ENCODE data around the gene GLB1L. TPM values are rescaled to one million over a fixed set of nuclear protein-coding genes. Genes with fewer than 3 reads are reported as not detected.

The GLB1L gene
- total and polyA plus RNA-seq, 2 of the 8 experiments (the other 6 are each of a cell fraction or from before 2014, with no cell fraction given) = 3.7 to 4.0 TPM

GRCh38 chr2:219221957-219222518 lies 23.2 kb downstream of the GLB1L start:
- H3K4me3 ChIP-seq (ENCODE audit: extremely low read depth in 1 of 4, insufficient read depth in 2 of 4, low read depth in 3 of 4, low read length in 4 of 4) = no peak overlapping the region
- no peak overlapping the region for H3K9ac ChIP-seq (replicated peaks in 1 of 4; ENCODE audit: extremely low read depth in 1 of 4, low read depth in 3 of 4, low read length in 3 of 4)
- H4K91ac ChIP-seq (replicated peaks; ENCODE audit: insufficient read length, low read length) = no peak overlapping the region
- H3K14ac ChIP-seq (ENCODE audit: insufficient read length) = no peak overlapping the region
- peaks cover 0 to 9% (median 6%) of the 10 kb centered on the region in 4 experiments; a peak in 3 of 7 replicates for H3K4me1 ChIP-seq (replicated peaks in 1 of 4; ENCODE audit: control insufficient read depth in 3 of 4, insufficient read depth in 4 of 4, low read length in 3 of 4)
- no peak overlapping the region for H3K27ac ChIP-seq (ENCODE audit: low read depth, low read length)
- H2BK20ac ChIP-seq (ENCODE audit: low read length) = no peak overlapping the region
- no peak overlapping the region for H2BK15ac ChIP-seq (ENCODE audit: low read length)
- WGBS, 2 experiments (ENCODE audit: extremely low coverage in 1 of 2, insufficient coverage in 1 of 2, insufficient read length in 1 of 2, insufficient replicate concordance in 2 of 2, low coverage in 1 of 2, low lambda C conversion rate in 2 of 2, missing lambda C conversion rate in 1 of 2) = 95% methylated on average over 14 of the region's 16 CpGs; no CpG with 5 or more reads in 1 of the 2 experiments
- no peak for FAIRE-seq
- TF ChIP-seq CHD2 (IDR thresholded peaks at IDR 0.05; ENCODE audit: low read length) (no peak), SIX5 (IDR thresholded peaks at IDR 0.05; ENCODE audit: low read depth, low read length) (no peak), JUN (IDR thresholded peaks at IDR 0.05; ENCODE audit: low read depth, low read length) (no peak), FOSL1 (IDR thresholded peaks at IDR 0.05; ENCODE audit: insufficient read depth, low read depth, low read length) (no peak), RFX5 (IDR thresholded peaks at IDR 0.05; ENCODE audit: borderline replicate concordance, low read depth, low read length) (no peak), TAF1 (IDR thresholded peaks at IDR 0.05; ENCODE audit: low read depth, low read length) (no peak), NRF1 (IDR thresholded peaks at IDR 0.05; ENCODE audit: low read depth, low read length) (no peak), HDAC6 (IDR thresholded peaks at IDR 0.05; ENCODE audit: low read depth, low read length) (no peak)
- peaks cover 0 to 7% of the 10 kb centered on the region in 2 experiments for H4K20me1 ChIP-seq (replicated peaks in 1 of 2; ENCODE audit: control insufficient read depth in 1 of 2, insufficient read depth in 2 of 2, low read length in 2 of 2)
- H2AFZ ChIP-seq (ENCODE audit: low read length) = no peak overlapping the region
- H3K4me2 ChIP-seq (ENCODE audit: insufficient read depth in 1 of 2, low read depth in 2 of 2, low read length in 2 of 2) = no peak overlapping the region
- no peak overlapping the region for H3K23ac ChIP-seq (ENCODE audit: insufficient read length)
- H2BK12ac ChIP-seq (ENCODE audit: low read depth, low read length) = no peak overlapping the region
- H4K8ac ChIP-seq (ENCODE audit: extremely low read depth, insufficient read depth, low read length) = no peak overlapping the region
- peaks cover 14% of the 10 kb centered on the region for H3K23me2 ChIP-seq (ENCODE audit: low read depth, low read length)
- no peaks in the 10 kb centered on the region for H3K9me3 ChIP-seq (ENCODE audit: insufficient read depth in 2 of 2, low read depth in 1 of 2, low read length in 1 of 2)
- no peak overlapping the region for H3K18ac ChIP-seq (ENCODE audit: extremely low read depth, low read length)
- no peak overlapping the region for H2BK5ac ChIP-seq (ENCODE audit: low read depth, low read length)
- no peaks in the 10 kb centered on the region; the same call in 1 of the 2 replicates for H3K79me1 ChIP-seq (ENCODE audit: low read depth, low read length)
- no peaks in the 10 kb centered on the region; a peak in 2 of 7 replicates for H3K27me3 ChIP-seq (replicated peaks in 1 of 4; ENCODE audit: control insufficient read depth in 3 of 4, extremely low read depth in 1 of 4, insufficient read depth in 3 of 4, low read length in 3 of 4)
- POLR2A ChIA-PET (ENCODE audit: partially characterized antibody) = interaction anchor here (2.0 to 14.0 kb wide), 4 partner anchors 12 to 26 kb away, joined by 8 to 190 read pairs (median 56); partner anchors contain the start of genes GLB1L, STK16, TUBA4A and TUBA4B
- no peak overlapping the region for H2AK5ac ChIP-seq (ENCODE audit: low read depth, low read length)
- no peak overlapping the region for H2BK120ac ChIP-seq (replicated peaks; ENCODE audit: low read depth, low read length)
- no peak overlapping the region for H4K5ac ChIP-seq (ENCODE audit: insufficient read length, low read depth, low read length)
- peaks cover 10 to 49% (median 35%) of the 10 kb centered on the region in 4 experiments; a peak in 6 of 8 replicates for H3K36me3 ChIP-seq (ENCODE audit: control insufficient read depth in 2 of 4, insufficient read depth in 4 of 4, low read length in 3 of 4)
- H3K4ac ChIP-seq (replicated peaks; ENCODE audit: insufficient read length, low read depth, low read length) = no peak overlapping the region
- CTCF ChIA-PET (ENCODE audit: partially characterized antibody) = interaction anchor here (0.6 to 2.2 kb wide), 4 partner anchors 47 to 77 kb away, joined by 3 to 8 read pairs (median 4); no protein-coding TSS in a partner anchor
- H3K56ac ChIP-seq (replicated peaks; ENCODE audit: insufficient read length, low read depth, low read length) = no peak overlapping the region
- H3K79me2 ChIP-seq (ENCODE audit: control insufficient read depth in 1 of 2, insufficient read depth in 2 of 2, low read length in 2 of 2) = no peaks in the 10 kb centered on the region
- no peak for DNase-seq (ENCODE audit: low read depth in 1 of 2, low spot score in 2 of 2)
